NCI-H446 (cell line): Measurements from ENCODE around the gene C12orf56.
"Not testable (repeated sequence)": the region's sequence is repeated elsewhere in the genome, so short reads cannot be mapped to it uniquely, and the experiment has no call there.

Experiments used
- DNase-seq, 2 experiments: peaks; one replicate each; lab custom pipeline; 2025; lab: John Stamatoyannopoulos, UW

The C12orf56 gene

DNA sequence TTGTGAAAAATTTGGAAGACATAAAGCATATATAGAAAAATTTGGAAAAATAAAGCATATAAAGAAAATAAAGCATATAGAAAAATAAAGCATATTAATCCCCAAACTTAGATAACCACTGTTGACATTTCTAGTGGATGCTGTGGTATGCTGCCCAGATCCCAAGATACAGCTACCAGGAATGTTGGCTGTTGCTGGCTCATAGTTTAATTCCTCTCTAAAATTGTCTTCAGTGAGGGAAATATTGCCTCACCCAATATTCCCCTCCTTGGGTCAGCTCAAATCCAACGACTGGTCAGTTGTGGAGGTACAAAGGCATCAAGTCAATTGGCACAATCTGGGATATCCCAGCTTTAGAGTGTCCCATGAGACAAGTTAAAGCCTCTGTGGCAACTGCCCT, 158.4 kb downstream of the C12orf56 start:
- no peak for DNase-seq

DNA sequence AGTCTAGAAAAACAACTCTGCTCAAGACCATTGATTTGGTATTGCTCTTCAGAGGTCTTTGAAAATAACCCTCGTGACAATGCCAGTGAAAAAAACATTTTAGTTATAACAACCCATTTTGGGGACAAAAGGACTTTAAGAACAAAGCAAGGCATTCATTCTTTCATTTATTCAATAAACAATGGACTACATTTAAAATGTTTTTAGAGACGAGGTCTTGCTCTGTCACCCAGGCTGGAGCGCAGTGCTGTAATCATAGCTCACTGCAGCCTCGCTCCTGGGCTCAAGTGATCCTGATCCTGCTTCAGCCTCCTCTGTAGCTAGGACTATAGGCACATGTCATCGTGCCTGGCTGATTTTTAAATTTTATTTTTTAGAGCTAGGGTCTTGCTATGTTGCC, 160.8 kb downstream of the C12orf56 start:
- DNase-seq: no peak

DNA sequence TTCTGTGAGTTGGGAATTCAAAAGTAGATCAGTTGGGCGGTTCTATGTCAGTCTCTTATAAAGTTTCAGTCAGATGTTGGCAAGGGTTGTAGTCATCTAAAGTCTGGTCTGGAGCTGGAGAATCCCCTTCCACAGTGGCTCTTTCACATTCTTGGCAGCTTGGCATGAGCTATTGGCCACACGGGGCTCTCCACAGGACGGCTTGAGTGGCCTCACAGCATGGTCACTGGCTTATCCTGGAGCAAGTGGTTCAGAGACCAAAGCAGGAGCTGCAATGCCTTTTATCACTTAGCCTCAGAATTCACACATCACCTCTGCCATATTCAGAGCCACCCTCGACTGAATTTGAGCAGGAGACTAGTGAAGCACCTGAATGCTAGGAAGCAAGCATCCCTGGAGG, 161.3 kb downstream of the C12orf56 start:
- no peak for DNase-seq

DNA sequence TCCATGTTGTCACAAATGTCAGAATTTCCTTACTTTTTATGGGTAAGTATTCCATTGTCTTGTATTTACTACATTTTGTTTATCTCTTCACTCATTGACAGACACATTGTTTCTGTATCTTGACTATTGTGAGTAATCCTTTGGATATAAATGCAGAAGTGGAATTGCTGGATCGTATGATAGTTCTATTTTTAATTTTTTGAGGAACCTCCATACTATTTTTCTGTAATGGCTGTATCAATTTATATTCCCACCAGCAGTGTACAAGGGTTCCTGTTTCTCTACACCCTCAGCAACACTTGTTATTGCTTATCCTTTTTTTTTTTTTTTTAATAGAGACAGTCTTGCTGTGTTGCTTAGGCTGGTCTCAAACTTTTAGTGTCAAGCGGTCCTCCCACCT, 164.9 kb downstream of the C12orf56 start:
- DNase-seq: no peak

DNA sequence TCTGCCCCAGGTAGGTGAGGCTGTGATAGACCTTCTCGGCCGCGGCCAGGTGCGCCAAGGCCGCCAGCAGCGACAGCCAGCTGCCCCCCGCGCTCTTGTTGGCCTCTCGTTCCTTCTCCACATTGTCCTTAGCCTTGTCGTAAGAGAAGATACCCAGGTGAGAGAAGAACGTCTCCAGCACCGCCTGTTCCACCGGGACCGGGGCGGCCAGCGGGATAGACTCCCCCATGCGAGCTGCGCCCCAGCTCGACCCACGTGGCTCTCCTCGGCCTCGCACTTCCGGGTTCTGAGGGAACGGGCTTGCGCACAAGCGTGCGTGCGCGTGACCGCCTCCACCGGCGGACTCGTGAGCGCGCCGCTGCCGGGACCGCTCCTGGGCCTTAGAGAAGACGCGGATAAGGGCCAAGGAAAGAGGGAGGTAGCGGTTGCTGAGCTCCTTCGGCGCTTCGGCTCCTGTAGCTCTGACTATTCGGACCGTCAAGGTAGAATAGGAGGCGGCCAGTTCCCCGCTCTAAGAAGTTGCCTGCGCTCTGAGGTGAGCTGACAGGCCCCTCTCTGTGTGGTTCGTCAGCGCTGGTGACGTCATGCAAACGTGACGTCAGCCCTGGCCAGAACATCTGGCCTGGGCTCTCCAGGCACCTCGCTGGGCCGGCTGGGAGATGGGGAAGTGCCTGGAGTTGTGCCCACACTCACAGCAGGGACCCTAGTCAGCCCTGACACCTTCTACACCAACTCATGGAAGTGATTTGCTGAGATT, 168.4 kb downstream of the C12orf56 start, which contains the start of gene KICS2:
TSS of gene KICS2 (minus strand) at position 288 of the 757 bp plus-strand sequence. CDS start at position 229, 59 bp downstream.
- peak; percentile 79 to 92 for DNase-seq

DNA sequence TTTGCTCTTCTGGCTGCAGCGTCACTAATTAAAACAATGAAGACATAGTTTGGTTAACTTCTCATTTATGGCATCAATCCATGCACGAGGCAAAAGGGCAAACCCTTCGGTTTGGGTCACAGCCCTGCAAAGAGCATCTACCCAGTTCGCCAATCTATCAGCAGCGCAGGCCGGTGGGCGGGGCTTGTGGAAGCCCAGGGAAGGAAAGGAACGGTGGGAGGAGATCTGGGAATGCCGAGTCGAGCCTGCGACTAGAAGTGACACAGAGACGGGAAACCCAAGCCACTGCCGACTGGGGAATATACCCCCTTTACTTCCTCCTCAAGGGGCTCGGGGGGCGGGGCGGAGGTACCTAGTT, 168.9 kb downstream of the C12orf56 start:
- DNase-seq: peak; percentile 55 to 88

DNA sequence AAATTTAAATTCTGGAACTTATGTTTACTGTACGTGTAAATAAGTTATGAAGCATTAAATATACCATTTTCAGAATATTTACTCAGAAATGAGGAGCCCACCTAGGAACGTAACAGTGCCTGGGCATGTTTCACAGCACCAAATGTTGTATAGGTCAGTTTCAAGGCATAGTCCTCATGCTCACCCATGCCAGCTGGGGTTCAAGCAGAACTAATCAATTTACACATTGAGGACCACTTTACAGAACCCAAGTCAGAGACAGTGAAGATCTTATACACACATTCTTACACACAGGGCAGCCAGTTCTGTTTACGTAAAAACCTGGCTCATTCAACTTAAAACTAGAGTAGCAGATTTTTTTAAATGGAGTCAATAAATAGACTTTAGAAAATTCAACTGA, 170.5 kb downstream of the C12orf56 start:
- DNase-seq: no peak

DNA sequence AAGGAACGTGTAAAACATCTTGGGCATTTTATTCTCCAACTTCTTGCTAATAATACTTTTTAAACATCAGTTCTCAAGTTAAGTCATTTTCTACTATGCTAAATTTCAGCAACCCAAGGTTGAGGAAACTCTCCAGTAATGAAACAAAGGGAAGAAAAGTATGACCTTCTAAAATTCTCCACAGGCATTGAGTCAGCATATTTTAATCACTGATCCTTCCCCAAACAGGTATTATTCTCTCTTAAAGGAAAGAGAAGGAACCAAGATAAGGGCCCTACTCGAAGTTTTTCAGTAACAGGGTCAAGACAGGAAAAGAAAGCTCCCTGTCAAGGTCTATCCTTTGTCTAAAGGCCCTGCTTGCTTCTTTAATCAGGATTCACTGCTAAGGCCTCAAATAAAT, 171.4 kb downstream of the C12orf56 start:
- no peak for DNase-seq

DNA sequence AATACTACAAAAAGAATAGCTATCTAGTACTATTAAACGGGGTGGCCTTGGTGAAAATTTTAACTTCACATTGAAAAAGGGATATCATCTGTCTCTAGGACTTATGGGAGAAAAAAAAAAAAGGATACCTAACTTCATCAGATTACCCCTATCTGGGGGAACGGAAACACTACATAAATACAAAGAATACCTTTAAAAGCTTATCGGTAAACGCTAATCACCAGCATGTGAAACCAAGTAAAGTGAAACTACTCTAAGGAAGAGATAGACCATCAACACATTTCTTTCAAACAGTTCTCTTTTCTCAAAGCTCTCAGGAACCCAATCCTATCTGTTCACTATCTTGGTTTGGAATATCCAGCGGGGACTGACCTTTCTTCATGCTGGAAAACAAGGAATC, 172.0 kb downstream of the C12orf56 start:
- DNase-seq: no peak

DNA sequence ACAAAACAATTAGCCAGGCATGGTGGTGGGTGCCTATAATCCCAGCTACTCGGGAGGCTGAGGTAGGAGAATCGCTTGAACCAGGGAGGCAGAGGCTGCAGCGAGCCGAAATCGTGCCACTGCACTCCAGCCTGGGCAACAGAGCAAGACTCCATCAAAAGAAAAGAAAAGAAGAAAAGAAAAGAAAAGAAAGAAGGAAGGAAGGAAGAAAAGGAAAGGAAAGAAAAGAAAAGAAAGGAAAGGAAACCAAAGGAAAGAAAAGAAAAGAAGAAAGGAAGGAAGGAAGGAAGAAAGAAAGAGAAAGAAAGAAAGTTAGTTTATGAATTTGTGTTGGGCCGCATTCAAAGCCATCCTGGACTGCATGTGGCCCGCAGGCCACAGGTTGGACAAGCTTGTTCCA, 172.9 kb downstream of the C12orf56 start:
- not testable (repeated sequence) for DNase-seq

DNA sequence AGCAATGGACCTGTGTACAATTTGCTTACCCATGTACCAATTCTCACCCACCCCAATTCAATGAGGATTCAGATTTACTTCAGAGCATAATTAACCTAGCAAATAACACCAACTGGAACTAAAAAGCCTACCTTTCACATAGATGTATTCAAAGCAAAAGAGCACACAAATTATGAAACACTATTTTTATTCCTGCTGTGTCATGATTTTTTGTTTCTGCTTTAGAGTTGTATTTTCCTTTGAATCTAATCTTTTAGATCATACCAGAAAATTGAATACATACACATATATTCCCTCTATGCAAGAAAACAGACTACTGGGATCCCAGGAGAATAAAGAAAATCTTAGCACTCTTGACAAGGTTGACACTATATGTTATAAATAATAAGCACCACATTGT, 174.3 kb downstream of the C12orf56 start:
- DNase-seq: no peak
